H9 (cell line): ENCODE data around the gene DSG2. TPM values are rescaled to one million over a fixed set of nuclear protein-coding genes. Genes with fewer than 3 reads are reported as not detected.

ENCODE experiments used
- DNase-seq: peaks from one replicate; pipeline ENCODE4 v3.0.0-alpha.2; 2017
- H2AFZ ChIP-seq: one replicate; pipeline ENCODE4 v1.6.1; 2013; ENCODE audit warnings: mild to moderate bottlenecking, low read length, control low read depth, moderate library complexity
- H2AK5ac ChIP-seq: 2 replicates; pipeline ENCODE4 v1.6.1; 2013; ENCODE audit warnings: low read length, control low read depth, mixed read lengths; ENCODE audit not compliant: insufficient read length
- H2BK120ac ChIP-seq: one replicate; pipeline ENCODE4 v1.6.1; 2013; ENCODE audit warnings: low read depth, mild to moderate bottlenecking, low read length, control low read depth, inconsistent platforms; ENCODE audit not compliant: poor library complexity, severe bottlenecking
- H2BK12ac ChIP-seq: 2 replicates; pipeline ENCODE4 v1.6.1; 2013; ENCODE audit warnings: low read length, control low read depth, mixed read lengths, low read depth; ENCODE audit not compliant: insufficient read length
- H2BK15ac ChIP-seq: 2 replicates; pipeline ENCODE4 v1.6.1; 2013; ENCODE audit warnings: low read depth, low read length, control low read depth
- H2BK20ac ChIP-seq: one replicate; pipeline ENCODE4 v1.6.1; 2013; ENCODE audit warnings: low read depth, mild to moderate bottlenecking, low read length, control low read depth, inconsistent platforms; ENCODE audit not compliant: poor library complexity, severe bottlenecking
- H2BK5ac ChIP-seq: 2 replicates; pipeline ENCODE4 v1.6.1; 2013; ENCODE audit warnings: low read length, control low read depth, mixed read lengths; ENCODE audit not compliant: insufficient read length
- H3K14ac ChIP-seq: 2 replicates; pipeline ENCODE4 v1.6.1; 2013; ENCODE audit warnings: low read length, control low read depth; ENCODE audit not compliant: insufficient read depth
- H3K18ac ChIP-seq: 2 replicates; pipeline ENCODE4 v1.6.1; 2013; ENCODE audit warnings: low read depth, mild to moderate bottlenecking, mixed read lengths, low read length, control low read depth; ENCODE audit not compliant: insufficient read length
- H3K23ac ChIP-seq: 2 replicates; pipeline ENCODE4 v1.6.1; 2013; ENCODE audit warnings: low read length, control low read depth, mixed read lengths, low read depth; ENCODE audit not compliant: insufficient read length
- H3K23me2 ChIP-seq: 2 replicates; pipeline ENCODE4 v1.6.1; 2013; ENCODE audit warnings: low read depth, mild to moderate bottlenecking, mixed read lengths, low read length, control low read depth; ENCODE audit not compliant: insufficient read length, poor library complexity, severe bottlenecking
- H3K27ac ChIP-seq: 2 replicates; pipeline ENCODE4 v1.5.1; 2013; ENCODE audit warnings: low read length, control low read depth, mixed read lengths, low read depth; ENCODE audit not compliant: insufficient read length
- H3K27me3 ChIP-seq: 2 replicates; pipeline ENCODE4 v1.6.1; 2013; ENCODE audit warnings: low read length, control low read depth, inconsistent platforms; ENCODE audit not compliant: insufficient read depth
- H3K4ac ChIP-seq: 2 replicates; pipeline ENCODE4 v1.6.1; 2013; ENCODE audit warnings: low read depth, mild to moderate bottlenecking, control low read depth, inconsistent platforms, low read length, moderate library complexity
- H3K4me1 ChIP-seq: 2 replicates; pipeline ENCODE4 v1.6.1; 2013; ENCODE audit warnings: low read length, control low read depth, inconsistent platforms; ENCODE audit not compliant: insufficient read depth
- H3K4me2 ChIP-seq: 2 replicates; pipeline ENCODE4 v1.6.1; 2013; ENCODE audit warnings: low read length, control low read depth, mixed read lengths; ENCODE audit not compliant: insufficient read length, insufficient read depth
- H3K56ac ChIP-seq: 2 replicates; pipeline ENCODE4 v1.6.1; 2013; ENCODE audit warnings: low read depth, mild to moderate bottlenecking, mixed read lengths, low read length, control low read depth; ENCODE audit not compliant: insufficient read length
- H3K79me1 ChIP-seq: 2 replicates; pipeline ENCODE4 v1.6.1; 2013; ENCODE audit warnings: low read depth, mild to moderate bottlenecking, moderate library complexity, low read length, control low read depth, inconsistent platforms; ENCODE audit not compliant: insufficient read depth, poor library complexity, severe bottlenecking
- H3K79me2 ChIP-seq: 2 replicates; pipeline ENCODE4 v1.6.1; 2013; ENCODE audit warnings: low read length, control low read depth, inconsistent platforms; ENCODE audit not compliant: insufficient read depth
- H3K9ac ChIP-seq: 2 replicates; pipeline ENCODE4 v1.6.1; 2013; ENCODE audit warnings: low read length, control low read depth, mixed read lengths; ENCODE audit not compliant: insufficient read length; ENCODE audit errors: extremely low read depth
- H3K9me3 ChIP-seq: one replicate; pipeline ENCODE4 v1.6.1; 2013; ENCODE audit warnings: low read depth, low read length, inconsistent platforms; ENCODE audit not compliant: control insufficient read depth
- H3T11ph ChIP-seq: one replicate; pipeline ENCODE4 v1.6.1; 2013; ENCODE audit warnings: mild to moderate bottlenecking, low read length, control low read depth, inconsistent platforms
- H4K20me1 ChIP-seq: one replicate; pipeline ENCODE4 v1.6.1; 2013; ENCODE audit not compliant: control insufficient read depth, insufficient read length, insufficient read depth
- H4K5ac ChIP-seq: 2 replicates; pipeline ENCODE4 v1.6.1; 2013; ENCODE audit warnings: low read depth, mild to moderate bottlenecking, mixed read lengths, low read length, control low read depth; ENCODE audit not compliant: insufficient read length
- H4K8ac ChIP-seq: replicated peaks from 2 replicates; pipeline ENCODE4 v1.6.1; 2013; ENCODE audit warnings: low read length, control low read depth, mixed read lengths, low read depth; ENCODE audit not compliant: insufficient read length
- H4K91ac ChIP-seq: 2 replicates; pipeline ENCODE4 v1.6.1; 2013; ENCODE audit warnings: low read depth, mild to moderate bottlenecking, moderate library complexity, mixed read lengths, low read length, control low read depth; ENCODE audit not compliant: insufficient read length
- H3K27ac Mint-ChIP-seq, 3 experiments: 2 replicates in 2 of 3; 3 replicates in 1 of 3; pipeline ENCODE4 v1.8.0; 2020 to 2021; ENCODE audit warnings: mixed read lengths in 3 of 3, mild to moderate bottlenecking in 1 of 3, moderate library complexity in 1 of 3
- H3K27me3 Mint-ChIP-seq: 2 replicates; pipeline ENCODE4 v1.8.0; 2021; ENCODE audit warnings: low read depth, mild to moderate bottlenecking, moderate library complexity, mixed read lengths
- H3K36me3 Mint-ChIP-seq, 3 experiments: 2 replicates in 2 of 3; 3 replicates in 1 of 3; pipeline ENCODE4 v1.8.0; 2020 to 2021; ENCODE audit warnings: low read depth in 3 of 3, mixed read lengths in 3 of 3; ENCODE audit not compliant: insufficient read depth in 1 of 3
- H3K4me1 Mint-ChIP-seq, 2 experiments: 2 replicates each; pipeline ENCODE4 v1.8.0; 2020; ENCODE audit warnings: mixed read lengths in 2 of 2
- H3K4me3 Mint-ChIP-seq, 2 experiments: 2 replicates in 1 of 2; 3 replicates in 1 of 2; pipeline ENCODE4 v1.8.0; 2020 to 2021; ENCODE audit warnings: mild to moderate bottlenecking in 2 of 2, mixed read lengths in 2 of 2, moderate library complexity in 1 of 2
- H3K9me3 Mint-ChIP-seq, 2 experiments: 2 replicates in 1 of 2; 3 replicates in 1 of 2; pipeline ENCODE4 v1.8.0; 2020; ENCODE audit warnings: mild to moderate bottlenecking in 2 of 2, mixed read lengths in 2 of 2, moderate library complexity in 1 of 2
- CTCF ChIP-seq: fragments of 200-600 bp; sonication (generic); conservative IDR thresholded peaks from 3 replicates; pipeline ENCODE4 v1.8.0; 2021; ENCODE audit warnings: antibody characterized with exemption, mild to moderate bottlenecking
- WGBS: extraction: QIAGEN DNeasy Blood & Tissue Kit; methylation state at CpG from one replicate; pipeline ENCODE4 v1.1.7; 2013; ENCODE audit warnings: missing lambda C conversion rate, low lambda C conversion rate, mixed read lengths; ENCODE audit not compliant: insufficient read length; ENCODE audit errors: extremely low coverage; 5-methylcytosine and 5-hydroxymethylcytosine counted together
- total RNA-seq: library from RNA; stranded (reverse); gene quantifications from 2 replicates; pipeline ENCODE4 v1.2.1, GENCODE V29; 2021

The DSG2 gene
- total RNA-seq, 1 experiment from 2014 or later: 107 TPM

GRCh38 chr18:31566576-31567306 lies 68.8 kb downstream of the DSG2 start:
- no peak overlapping the region for H3K56ac ChIP-seq
- no peaks in the 10 kb centered on the region for H3K79me1 ChIP-seq
- H3K18ac ChIP-seq: no peak overlapping the region
- Mint-ChIP-seq H3K27me3 (peaks cover 2% of the 10 kb centered on the region), H3K9me3 (no peaks in the 10 kb centered on the region; a peak in 1 of 5 replicates), H3K4me3 (no peak overlapping the region), H3K4me1 (peaks cover 4 to 13% of the 10 kb centered on the region in 2 experiments), H3K27ac (no peak overlapping the region), H3K36me3 (no peaks in the 10 kb centered on the region)
- no peak overlapping the region for H3K14ac ChIP-seq
- H2BK15ac ChIP-seq: no peak overlapping the region
- H4K20me1 ChIP-seq: no peaks in the 10 kb centered on the region
- no peak overlapping the region for H4K5ac ChIP-seq
- no peak overlapping the region for H2BK20ac ChIP-seq
- H3K27ac ChIP-seq: no peak overlapping the region
- H3K4me2 ChIP-seq: no peak overlapping the region
- no peak overlapping the region for H2BK5ac ChIP-seq
- no peak for DNase-seq
- no peaks in the 10 kb centered on the region for H3K27me3 ChIP-seq
- no peaks in the 10 kb centered on the region for H3K23me2 ChIP-seq
- H3K23ac ChIP-seq: no peak overlapping the region
- H2AFZ ChIP-seq: no peak overlapping the region
- H3K79me2 ChIP-seq: no peaks in the 10 kb centered on the region
- no peak for TF ChIP-seq CTCF
- no CpG with 5 or more reads among the region's 4 CpGs for WGBS
- no peak overlapping the region for H2BK120ac ChIP-seq
- no peaks in the 10 kb centered on the region for H3K9me3 ChIP-seq
- H4K8ac ChIP-seq: no peak overlapping the region
- H2BK12ac ChIP-seq: no peak overlapping the region
- H2AK5ac ChIP-seq: no peak overlapping the region
- no peak overlapping the region for H3K4ac ChIP-seq
- no peak overlapping the region for H3K9ac ChIP-seq
- no peak overlapping the region for H3T11ph ChIP-seq
- no peaks in the 10 kb centered on the region for H3K4me1 ChIP-seq
- H4K91ac ChIP-seq: no peak overlapping the region
